ENCODE results near the gene ZBTB11. TPM values are rescaled to one million over a fixed set of nuclear protein-coding genes. Genes with fewer than 3 reads are reported as not detected.

The ZBTB11 gene
- total and polyA plus RNA-seq, 2 of the 13 experiments (the other 11 are each of a cell fraction or from before 2014, with no cell fraction given): 5.9 to 18.1 TPM

- no peak for TF ChIP-seq MED1 (CRISPR knock-in tag; IDR thresholded peaks at IDR 0.05)
- no peak for TF ChIP-seq ZNF800 (CRISPR knock-in tag; IDR thresholded peaks at IDR 0.05)
- no peak for TF ChIP-seq PBX2 (CRISPR knock-in tag; IDR thresholded peaks at IDR 0.05)
- TF ChIP-seq PRMT3 (CRISPR knock-in tag; IDR thresholded peaks at IDR 0.05; ENCODE audit: borderline replicate concordance, low read depth): no peak
- TF ChIP-seq ZNF510 (CRISPR knock-in tag; IDR thresholded peaks at IDR 0.05; ENCODE audit: low read depth): no peak
- TF ChIP-seq ZNF512B (CRISPR knock-in tag; IDR thresholded peaks at IDR 0.05; ENCODE audit: borderline replicate concordance): no peak
- no peak for TF ChIP-seq ZBTB46 (CRISPR knock-in tag; IDR thresholded peaks at IDR 0.05; ENCODE audit: borderline replicate concordance)
- no peak for TF ChIP-seq YEATS4 (CRISPR knock-in tag; IDR thresholded peaks at IDR 0.05; ENCODE audit: borderline replicate concordance)
Measured at GRCh38 chr3:101643009-101643844, 33.7 kb downstream of the ZBTB11 start (continued).

Measured in HepG2 (cell line).